K562 (cell line): ENCODE measurements around the gene SLC66A2. TPM values are rescaled to one million over a fixed set of nuclear protein-coding genes. Genes with fewer than 3 reads are reported as not detected.
A peak's percentile ranks its signal among the peaks of the same experiment; 100 is the strongest.

Experiments
- BRD4 ChIP-seq: fragments of 200-600 bp; sonication (generic); IDR thresholded peaks from 2 replicates; pipeline ENCODE4 v1.6.1; 2017; ENCODE audit warnings: inconsistent platforms
- CBX2 ChIP-seq: fragments of 200-600 bp; sonication (generic); IDR thresholded peaks from one replicate; pipeline ENCODE4 v1.6.1; 2012; ENCODE audit warnings: mild to moderate bottlenecking, low read length, inconsistent platforms; ENCODE audit not compliant: insufficient read depth, poor library complexity, severe bottlenecking
- CC2D1A ChIP-seq: fragments of 450-650 bp; IDR thresholded peaks from 2 replicates; pipeline ENCODE4 v1.6.1; 2017; ENCODE audit warnings: mild to moderate bottlenecking
- ETS1 ChIP-seq: conservative IDR thresholded peaks from 2 replicates; pipeline ENCODE4 v1.6.1; 2011; ENCODE audit warnings: low read depth, mild to moderate bottlenecking, low read length; ENCODE audit not compliant: control insufficient read depth
- FIP1L1 ChIP-seq: fragments of 200-400 bp; formaldehyde crosslinking; IDR thresholded peaks from 2 replicates; pipeline ENCODE4 v1.6.1; 2018; ENCODE audit warnings: mild to moderate bottlenecking, low read depth, low read length; ENCODE audit not compliant: poor library complexity, severe bottlenecking
- FOXK1 ChIP-seq: sonication (generic); formaldehyde crosslinking; IDR thresholded peaks from 2 replicates; pipeline ENCODE4 v1.8.0; 2022; ENCODE audit warnings: missing genetic modification reagents, mild to moderate bottlenecking, borderline replicate concordance
- FOXP4 ChIP-seq: sonication (generic); formaldehyde crosslinking; IDR thresholded peaks from 2 replicates; pipeline ENCODE4 v1.8.0; 2022; ENCODE audit warnings: mild to moderate bottlenecking, missing genetic modification reagents, borderline replicate concordance
- HSF4 ChIP-seq: fragments of 250-450 bp; sonication (Bioruptor Pico); IDR thresholded peaks from 2 replicates; pipeline ENCODE4 v2.1.2; 2022; ENCODE audit warnings: mild to moderate bottlenecking, moderate library complexity, borderline replicate concordance
- IFI16 ChIP-seq: fragments of 250-450 bp; sonication (Bioruptor Pico); IDR thresholded peaks from 2 replicates; pipeline ENCODE4 v2.1.2; 2022; ENCODE audit warnings: mild to moderate bottlenecking, inconsistent platforms
- MED1 ChIP-seq: sonication (generic); formaldehyde crosslinking; IDR thresholded peaks from 2 replicates; pipeline ENCODE4 v1.8.1; 2023; ENCODE audit warnings: missing genetic modification reagents, borderline replicate concordance
- MEF2A ChIP-seq: IDR thresholded peaks from 2 replicates; pipeline ENCODE4 v1.6.1; 2011; ENCODE audit warnings: low read depth, mild to moderate bottlenecking, low read length, moderate library complexity; ENCODE audit not compliant: control insufficient read depth
- NKRF ChIP-seq: fragments of 450-650 bp; IDR thresholded peaks from 2 replicates; pipeline ENCODE4 v1.6.1; 2016; ENCODE audit warnings: borderline replicate concordance
- NR1H2 ChIP-seq: sonication (generic); formaldehyde crosslinking; IDR thresholded peaks from 2 replicates; pipeline ENCODE4 v1.4.0; 2020; ENCODE audit warnings: mild to moderate bottlenecking, missing genetic modification reagents
- NR2C1 ChIP-seq, 2 experiments: fragments of 450-650 bp; IDR thresholded peaks; 2 replicates each; pipeline ENCODE4 v1.6.1; 2017; ENCODE audit warnings: mild to moderate bottlenecking in 2 of 2, antibody characterized with exemption in 1 of 2, inconsistent platforms in 1 of 2, missing compliant biosample characterization in 1 of 2, missing genetic modification characterization in 1 of 2
- PHTF2 ChIP-seq: fragments of 250-450 bp; sonication (Bioruptor Pico); IDR thresholded peaks from 2 replicates; pipeline ENCODE4 v1.5.0; 2021; ENCODE audit warnings: mild to moderate bottlenecking
- RBM34 ChIP-seq: fragments of 200-400 bp; formaldehyde crosslinking; IDR thresholded peaks from 2 replicates; pipeline ENCODE4 v1.6.1; 2018; ENCODE audit warnings: low read length, borderline replicate concordance; ENCODE audit not compliant: insufficient read depth
- SMAD4 ChIP-seq: fragments of 250-450 bp; sonication (Bioruptor Pico); conservative IDR thresholded peaks from 2 replicates; pipeline ENCODE4 v1.8.0; 2021; ENCODE audit warnings: inconsistent platforms, mild to moderate bottlenecking, moderate library complexity
- SRSF9 ChIP-seq: fragments of 200-400 bp; formaldehyde crosslinking; IDR thresholded peaks from 2 replicates; pipeline ENCODE4 v1.6.1; 2017; ENCODE audit warnings: low read depth, low read length, borderline replicate concordance
- XRCC5 ChIP-seq: fragments of 200-400 bp; formaldehyde crosslinking; IDR thresholded peaks from 2 replicates; pipeline ENCODE4 v1.6.1; 2017; ENCODE audit warnings: low read depth, mild to moderate bottlenecking, low read length
- ZFX ChIP-seq: sonication (generic); formaldehyde crosslinking; IDR thresholded peaks from 2 replicates; pipeline ENCODE4 v1.8.0; 2022; ENCODE audit warnings: mild to moderate bottlenecking, missing genetic modification reagents, moderate library complexity
- ZNF133 ChIP-seq: fragments of 250-450 bp; sonication (Bioruptor Pico); IDR thresholded peaks from 2 replicates; pipeline ENCODE4 v1.4.0; 2020; ENCODE audit warnings: mild to moderate bottlenecking
- ZNF174 ChIP-seq: fragments of 250-450 bp; sonication (Bioruptor Pico); IDR thresholded peaks from 2 replicates; pipeline ENCODE4 v1.4.0; 2020; ENCODE audit warnings: mild to moderate bottlenecking
- ZNF175 ChIP-seq: fragments of 200-800 bp; sonication (Bioruptor generic); IDR thresholded peaks from 2 replicates; pipeline ENCODE4 v1.6.1; 2016; ENCODE audit warnings: low read depth, mild to moderate bottlenecking, missing genetic modification characterization, missing compliant biosample characterization
- ZNF589 ChIP-seq: fragments of 200-800 bp; sonication (Bioruptor generic); IDR thresholded peaks from 2 replicates; pipeline ENCODE4 v1.6.1; 2016; ENCODE audit warnings: low read depth, missing genetic modification characterization, missing compliant biosample characterization
- ZNF668 ChIP-seq: fragments of 250-450 bp; sonication (Bioruptor Pico); IDR thresholded peaks from 2 replicates; pipeline ENCODE4 v1.8.0; 2022; ENCODE audit warnings: mild to moderate bottlenecking, inconsistent platforms
- ZSCAN29 ChIP-seq: fragments of 450-650 bp; IDR thresholded peaks from 2 replicates; pipeline ENCODE4 v1.6.1; 2017
- polyA plus RNA-seq, 8 experiments: library from polyadenylated mRNA; depleted of rRNA in 4 of 8; stranded (reverse) in 5 of 8; unstranded in 3 of 8; fragments of >200 nt; fragmentation: Nextera tagmentation in 2 of 8; fragmentation: Illumina TruSeq in 1 of 8; extraction: Ambion mirVana in 2 of 8; extraction: Trizol in 1 of 8; gene quantifications; 2 replicates each; pipeline versions ENCODE4 v1.2.1 to v1.2.3, GENCODE V29; 2011 to 2014; ENCODE audit warnings: inconsistent platforms in 1 of 8, missing spikeins in 1 of 8
- total RNA-seq, 7 experiments: library from RNA; depleted of rRNA in 6 of 7; stranded (reverse); fragments of >200 nt in 6 of 7; fragmentation: Illumina TruSeq in 2 of 7; extraction: Trizol in 2 of 7; gene quantifications; 2 replicates each; pipeline versions ENCODE4 v1.2.1 to v1.2.3, GENCODE V29; 2011 to 2021; ENCODE audit warnings: low replicate concordance in 1 of 7

SLC66A2 gene
- total and polyA plus RNA-seq, 9 of the 15 experiments (the other 6 are each of a cell fraction or from before 2014, with no cell fraction given): 0.25 to 17.5 (median 5.6) TPM

- no peak for TF ChIP-seq IFI16 (CRISPR knock-in tag)
- no peak for TF ChIP-seq SRSF9
- TF ChIP-seq FIP1L1: peak; percentile 29
- no peak for TF ChIP-seq CC2D1A
- no peak for TF ChIP-seq SMAD4 (CRISPR knock-in tag)
- TF ChIP-seq HSF4 (CRISPR knock-in tag): no peak
- no peak for TF ChIP-seq ZSCAN29
- no peak for TF ChIP-seq MEF2A
- TF ChIP-seq ETS1: no peak
- TF ChIP-seq ZNF174 (CRISPR knock-in tag): no peak
- peak; percentile 39; the same call in 1 of the 2 replicates for TF ChIP-seq NKRF
- TF ChIP-seq NR1H2 (CRISPR knock-in tag): peak; percentile 51; the same call in 1 of the 2 replicates
- peak; percentile 65 for TF ChIP-seq ZFX
- no peak for TF ChIP-seq ZNF133 (CRISPR knock-in tag)
- no peak for TF ChIP-seq XRCC5
- no peak for TF ChIP-seq PHTF2 (CRISPR knock-in tag)
- TF ChIP-seq NR2C1 (IDR thresholded peaks at IDR 0.05): no peak
- no peak for TF ChIP-seq NR2C1 (tag; IDR thresholded peaks at IDR 0.05)
- no peak for TF ChIP-seq ZNF668
- no peak for TF ChIP-seq MED1 (CRISPR knock-in tag)
- TF ChIP-seq BRD4: 0 out of 2 replicates have a peak, but pooled peaks have one; percentile 49
- TF ChIP-seq FOXP4 (CRISPR knock-in tag): no peak
- TF ChIP-seq ZNF175 (CRISPR knock-in tag): no peak
- TF ChIP-seq RBM34: no peak
- no peak for TF ChIP-seq CBX2
- TF ChIP-seq FOXK1 (CRISPR knock-in tag): no peak
- TF ChIP-seq ZNF589 (CRISPR knock-in tag): no peak
These were observed 36.6 kb upstream of the SLC66A2 start (continued) for GRCh38 chr18:79988071-79988450.
